Stromal cell of bone marrow (primary cell): Measurements from ENCODE around the gene PRKCA.

Experiments
- DNase-seq: peaks from one replicate; pipeline ENCODE4 v3.0.0-alpha.2; 2012; ENCODE audit warnings: low read depth

PRKCA gene

GRCh38 chr17:66776999-66777688 lies 474.7 kb downstream of the PRKCA start:
- no peak for DNase-seq

- DNase-seq, result no peak
These were observed 475.3 kb downstream of the PRKCA start for GRCh38 chr17:66777689-66778225.

- DNase-seq, result no peak
These were observed 476.3 kb downstream of the PRKCA start for GRCh38 chr17:66778531-66779236.

- DNase-seq, result no peak
These were observed 476.8 kb downstream of the PRKCA start for GRCh38 chr17:66779237-66779606.

- DNase-seq, result no peak
These were observed 478.7 kb downstream of the PRKCA start for GRCh38 chr17:66781135-66781534.

- no peak for DNase-seq
These were observed 480.4 kb downstream of the PRKCA start for GRCh38 chr17:66782851-66783250.

- DNase-seq, result no peak
These were observed 481.4 kb downstream of the PRKCA start for GRCh38 chr17:66783656-66784381.

- DNase-seq, result no peak
These were observed 482.4 kb downstream of the PRKCA start for GRCh38 chr17:66784621-66785364.

- DNase-seq, result no peak
These were observed 483.7 kb downstream of the PRKCA start for GRCh38 chr17:66786107-66786506.

- DNase-seq, result no peak
These were observed 485.5 kb downstream of the PRKCA start for GRCh38 chr17:66787914-66788313.

GRCh38 chr17:66789093-66789492 lies 486.7 kb downstream of the PRKCA start:
- no peak for DNase-seq

- DNase-seq, result no peak
These were observed 487.6 kb downstream of the PRKCA start for GRCh38 chr17:66789961-66790437.

GRCh38 chr17:66790501-66791061 lies 488.2 kb downstream of the PRKCA start:
- no peak for DNase-seq

- DNase-seq, result no peak
These were observed 488.9 kb downstream of the PRKCA start for GRCh38 chr17:66791347-66791746.

GRCh38 chr17:66793814-66794213 lies 491.4 kb downstream of the PRKCA start:
- DNase-seq, result no peak

GRCh38 chr17:66795486-66795885 lies 493.1 kb downstream of the PRKCA start:
- no peak for DNase-seq

GRCh38 chr17:66799849-66800537 lies 497.6 kb downstream of the PRKCA start:
- no peak for DNase-seq

GRCh38 chr17:66803474-66803951 lies 501.1 kb downstream of the PRKCA start:
- DNase-seq, result no peak

- no peak for DNase-seq
These were observed 503.2 kb downstream of the PRKCA start for GRCh38 chr17:66805567-66805966.

- DNase-seq, result no peak
These were observed 504.8 kb downstream of the PRKCA start for GRCh38 chr17:66807182-66807581.

GRCh38 chr17:66809408-66809807 lies 507.0 kb downstream of the PRKCA start:
- no peak for DNase-seq
